ENCODE data around the gene DST. TPM values are rescaled to one million over a fixed set of nuclear protein-coding genes. Genes with fewer than 3 reads are reported as not detected.

Gene DST
- total RNA-seq, 1 donor from 2014 or later: 151 TPM

DNA sequence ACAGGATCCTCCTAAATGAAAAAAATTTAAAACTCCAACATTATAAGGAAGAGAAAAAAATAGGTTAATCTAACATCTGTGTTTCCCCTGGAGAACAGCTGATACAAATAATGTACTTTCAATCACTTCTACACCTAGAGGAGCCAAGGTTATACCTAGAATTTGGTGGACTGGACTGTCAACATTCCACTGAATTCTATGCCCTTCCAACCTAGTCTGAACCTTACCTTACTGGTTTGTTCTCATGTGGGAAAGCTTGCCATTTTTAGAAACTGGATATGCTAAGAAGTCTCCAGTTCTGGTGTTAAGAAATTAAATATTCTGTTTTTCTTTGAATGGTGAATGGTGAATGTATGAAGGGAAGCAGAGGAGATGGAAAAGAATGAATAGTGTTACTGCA lies 162.4 kb downstream of the DST start:
- no peak overlapping the region for H3K27ac Mint-ChIP-seq
- H3K4me1 Mint-ChIP-seq (ENCODE audit: low read depth): peaks cover 11% of the 10 kb centered on the region
- TF ChIP-seq, protein P1, sequence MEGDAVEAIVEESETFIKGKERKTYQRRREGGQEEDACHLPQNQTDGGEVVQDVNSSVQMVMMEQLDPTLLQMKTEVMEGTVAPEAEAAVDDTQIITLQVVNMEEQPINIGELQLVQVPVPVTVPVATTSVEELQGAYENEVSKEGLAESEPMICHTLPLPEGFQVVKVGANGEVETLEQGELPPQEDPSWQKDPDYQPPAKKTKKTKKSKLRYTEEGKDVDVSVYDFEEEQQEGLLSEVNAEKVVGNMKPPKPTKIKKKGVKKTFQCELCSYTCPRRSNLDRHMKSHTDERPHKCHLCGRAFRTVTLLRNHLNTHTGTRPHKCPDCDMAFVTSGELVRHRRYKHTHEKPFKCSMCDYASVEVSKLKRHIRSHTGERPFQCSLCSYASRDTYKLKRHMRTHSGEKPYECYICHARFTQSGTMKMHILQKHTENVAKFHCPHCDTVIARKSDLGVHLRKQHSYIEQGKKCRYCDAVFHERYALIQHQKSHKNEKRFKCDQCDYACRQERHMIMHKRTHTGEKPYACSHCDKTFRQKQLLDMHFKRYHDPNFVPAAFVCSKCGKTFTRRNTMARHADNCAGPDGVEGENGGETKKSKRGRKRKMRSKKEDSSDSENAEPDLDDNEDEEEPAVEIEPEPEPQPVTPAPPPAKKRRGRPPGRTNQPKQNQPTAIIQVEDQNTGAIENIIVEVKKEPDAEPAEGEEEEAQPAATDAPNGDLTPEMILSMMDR (IDR thresholded peaks at IDR 0.05; ENCODE audit: unreplicated experiment): no peak
- H3K9me3 Mint-ChIP-seq (ENCODE audit: low read depth): peaks cover 7% of the 10 kb centered on the region
- no peak for DNase-seq (ENCODE audit: low spot score, unreplicated experiment)
- no peak overlapping the region for H3K4me3 Mint-ChIP-seq (ENCODE audit: low read depth)
- no peaks in the 10 kb centered on the region for H3K27me3 Mint-ChIP-seq
- H3K36me3 Mint-ChIP-seq (ENCODE audit: insufficient read depth): peaks cover 47% of the 10 kb centered on the region

- Mint-ChIP-seq H3K27me3 (no peaks in the 10 kb centered on the region), H3K4me3 (ENCODE audit: low read depth) (no peak overlapping the region), H3K27ac (no peak overlapping the region), H3K9me3 (ENCODE audit: low read depth) (peaks cover 7% of the 10 kb centered on the region), H3K4me1 (ENCODE audit: low read depth) (peaks cover 11% of the 10 kb centered on the region), H3K36me3 (ENCODE audit: insufficient read depth) (peaks cover 45% of the 10 kb centered on the region)
- TF ChIP-seq, protein P1 (IDR thresholded peaks at IDR 0.05; ENCODE audit: unreplicated experiment): no peak
- no peak for DNase-seq (ENCODE audit: low spot score, unreplicated experiment)
These were observed 163.3 kb downstream of the DST start for GRCh38 chr6:56479381-56479780.

DNA sequence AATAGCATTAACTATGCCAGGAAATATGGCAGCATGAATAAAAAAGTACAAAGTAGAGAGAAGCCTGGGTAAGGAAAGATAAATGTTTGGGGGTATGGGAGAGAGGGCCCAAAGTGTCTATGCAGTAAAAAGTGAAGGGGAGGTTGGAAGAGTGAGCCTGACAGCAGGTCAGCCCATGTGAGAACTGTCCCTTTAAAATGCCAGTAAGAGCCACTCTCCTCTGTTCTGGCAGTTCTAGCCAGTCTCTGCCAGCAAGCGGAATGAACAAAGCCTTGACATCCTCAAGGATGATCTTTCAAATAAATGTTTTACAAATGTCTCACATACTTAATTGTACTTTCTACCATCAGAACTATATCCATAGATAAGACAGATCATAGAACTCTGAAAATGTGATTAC lies 164.5 kb downstream of the DST start:
- TF ChIP-seq, protein P1 (IDR thresholded peaks at IDR 0.05; ENCODE audit: unreplicated experiment): no peak
- Mint-ChIP-seq H3K9me3 (ENCODE audit: low read depth) (peaks cover 7% of the 10 kb centered on the region), H3K27ac (no peak overlapping the region), H3K4me1 (ENCODE audit: low read depth) (peaks cover 11% of the 10 kb centered on the region), H3K27me3 (no peaks in the 10 kb centered on the region), H3K4me3 (ENCODE audit: low read depth) (no peak overlapping the region), H3K36me3 (ENCODE audit: insufficient read depth) (peaks cover 49% of the 10 kb centered on the region)
- no peak for DNase-seq (ENCODE audit: low spot score, unreplicated experiment)

- Mint-ChIP-seq H3K4me1 (ENCODE audit: low read depth) (peaks cover 7% of the 10 kb centered on the region), H3K27me3 (no peaks in the 10 kb centered on the region), H3K4me3 (ENCODE audit: low read depth) (no peak overlapping the region), H3K9me3 (ENCODE audit: low read depth) (peaks cover 7% of the 10 kb centered on the region), H3K36me3 (ENCODE audit: insufficient read depth) (peaks cover 49% of the 10 kb centered on the region), H3K27ac (no peak overlapping the region)
- TF ChIP-seq, protein P1 (IDR thresholded peaks at IDR 0.05; ENCODE audit: unreplicated experiment): no peak
- no peak for DNase-seq (ENCODE audit: low spot score, unreplicated experiment)
These were observed 165.4 kb downstream of the DST start for GRCh38 chr6:56477241-56477640.

DNA sequence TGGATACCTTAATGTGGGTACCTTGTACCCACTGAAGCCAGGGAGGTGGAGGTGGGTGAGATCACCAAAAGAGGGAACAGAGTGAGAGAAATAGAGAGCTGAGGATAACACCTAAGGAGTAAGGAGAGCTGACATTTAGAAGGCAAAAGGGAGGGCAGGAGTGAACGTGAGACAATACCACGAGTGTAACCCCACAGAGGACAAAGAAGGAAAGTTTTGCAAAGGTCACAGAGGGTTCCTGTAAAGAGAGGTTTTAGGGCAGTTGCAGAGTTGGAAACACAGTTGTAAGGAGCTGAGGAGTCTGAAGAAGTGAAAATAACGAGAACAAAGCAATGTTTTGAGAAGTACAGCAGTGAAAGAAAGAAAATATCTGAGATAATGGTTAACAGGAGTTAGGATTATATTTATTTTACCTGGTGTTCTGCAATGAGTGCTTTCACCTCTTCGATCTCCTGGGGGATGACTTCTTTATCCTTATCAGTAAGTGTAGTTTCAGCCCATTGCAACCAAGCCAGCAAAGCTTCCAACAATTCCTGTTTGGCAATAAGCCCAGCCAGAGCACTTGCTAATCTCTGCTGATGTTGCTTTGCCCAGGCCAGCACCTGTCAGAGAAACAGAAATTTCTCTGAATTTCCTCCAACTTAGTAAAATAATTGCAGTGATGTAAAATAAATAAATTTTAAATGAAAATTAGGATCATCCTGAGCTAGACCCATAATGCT lies 166.8 kb downstream of the DST start:
- H3K4me3 Mint-ChIP-seq (ENCODE audit: low read depth): no peak overlapping the region
- TF ChIP-seq, protein P1 (IDR thresholded peaks at IDR 0.05; ENCODE audit: unreplicated experiment): no peak
- no peaks in the 10 kb centered on the region for H3K27me3 Mint-ChIP-seq
- H3K4me1 Mint-ChIP-seq (ENCODE audit: low read depth): peaks cover 10% of the 10 kb centered on the region
- no peak for DNase-seq (ENCODE audit: low spot score, unreplicated experiment)
- peaks cover 54% of the 10 kb centered on the region for H3K36me3 Mint-ChIP-seq (ENCODE audit: insufficient read depth)
- peaks cover 7% of the 10 kb centered on the region for H3K9me3 Mint-ChIP-seq (ENCODE audit: low read depth)
- H3K27ac Mint-ChIP-seq: peak overlapping the region; percentile 85

Measured in progenitor cell of endocrine pancreas (in vitro differentiated cells).